ENCODE results near the gene CHST11. TPM values are rescaled to one million over a fixed set of nuclear protein-coding genes. Genes with fewer than 3 reads are reported as not detected.

CHST11 gene
- total RNA-seq, 1 donor from 2014 or later: 7.7 TPM

DNA sequence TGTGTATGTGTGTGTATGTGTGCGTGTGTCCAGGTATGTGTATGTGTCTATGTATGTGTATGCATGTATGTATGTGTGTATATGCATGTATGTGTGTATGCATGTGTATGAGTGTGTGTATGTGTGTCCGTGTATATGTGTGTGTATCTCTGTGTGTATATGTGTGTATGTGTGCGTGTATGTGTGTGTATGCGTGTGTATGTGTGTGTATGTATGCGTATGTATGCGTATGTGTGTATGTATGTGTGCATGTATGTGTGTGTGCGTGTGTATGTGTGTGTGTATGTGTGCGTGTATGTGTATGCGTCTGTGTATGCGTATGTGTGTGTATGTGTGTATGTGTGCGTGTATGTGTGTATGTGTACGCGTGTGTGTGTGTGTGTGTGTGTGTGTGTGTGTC is 31.6 kb downstream of the CHST11 start:
- Histone ChIP-seq H3K27ac (no peak overlapping the region), H3K9me3 (ENCODE audit: low read depth) (no peaks in the 10 kb centered on the region), H3K4me3 (no peak overlapping the region), H3K79me2 (ENCODE audit: low read depth) (no peaks in the 10 kb centered on the region), H4K20me1 (ENCODE audit: low read depth) (peaks cover 9% of the 10 kb centered on the region), H2AFZ (replicated peaks) (no peak overlapping the region), H3K36me3 (no peaks in the 10 kb centered on the region), H3K4me2 (no peak overlapping the region), H3K4me1 (no peaks in the 10 kb centered on the region), H3K27me3 (no peaks in the 10 kb centered on the region), H3F3A (ENCODE audit: low read depth) (no peaks in the 10 kb centered on the region), H3K9ac (no peak overlapping the region)
- no peak overlapping the region for H3K27ac Mint-ChIP-seq
- no peak for DNase-seq (ENCODE audit: low spot score)
- TF ChIP-seq, protein P1, sequence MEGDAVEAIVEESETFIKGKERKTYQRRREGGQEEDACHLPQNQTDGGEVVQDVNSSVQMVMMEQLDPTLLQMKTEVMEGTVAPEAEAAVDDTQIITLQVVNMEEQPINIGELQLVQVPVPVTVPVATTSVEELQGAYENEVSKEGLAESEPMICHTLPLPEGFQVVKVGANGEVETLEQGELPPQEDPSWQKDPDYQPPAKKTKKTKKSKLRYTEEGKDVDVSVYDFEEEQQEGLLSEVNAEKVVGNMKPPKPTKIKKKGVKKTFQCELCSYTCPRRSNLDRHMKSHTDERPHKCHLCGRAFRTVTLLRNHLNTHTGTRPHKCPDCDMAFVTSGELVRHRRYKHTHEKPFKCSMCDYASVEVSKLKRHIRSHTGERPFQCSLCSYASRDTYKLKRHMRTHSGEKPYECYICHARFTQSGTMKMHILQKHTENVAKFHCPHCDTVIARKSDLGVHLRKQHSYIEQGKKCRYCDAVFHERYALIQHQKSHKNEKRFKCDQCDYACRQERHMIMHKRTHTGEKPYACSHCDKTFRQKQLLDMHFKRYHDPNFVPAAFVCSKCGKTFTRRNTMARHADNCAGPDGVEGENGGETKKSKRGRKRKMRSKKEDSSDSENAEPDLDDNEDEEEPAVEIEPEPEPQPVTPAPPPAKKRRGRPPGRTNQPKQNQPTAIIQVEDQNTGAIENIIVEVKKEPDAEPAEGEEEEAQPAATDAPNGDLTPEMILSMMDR (IDR thresholded peaks at IDR 0.05): no peak
- TF ChIP-seq EZH2phosphoT487 (IDR thresholded peaks at IDR 0.05) (no peak), EZH2 (IDR thresholded peaks at IDR 0.05) (no peak)
- H3K36me3 Mint-ChIP-seq: peaks cover 8% of the 10 kb centered on the region
- H3K4me1 Mint-ChIP-seq: peaks cover 23% of the 10 kb centered on the region
- no peaks in the 10 kb centered on the region for H3K9me3 Mint-ChIP-seq
- H3K4me3 Mint-ChIP-seq: no peak overlapping the region
- no peaks in the 10 kb centered on the region for H3K27me3 Mint-ChIP-seq (ENCODE audit: insufficient read depth, low read depth)

DNA sequence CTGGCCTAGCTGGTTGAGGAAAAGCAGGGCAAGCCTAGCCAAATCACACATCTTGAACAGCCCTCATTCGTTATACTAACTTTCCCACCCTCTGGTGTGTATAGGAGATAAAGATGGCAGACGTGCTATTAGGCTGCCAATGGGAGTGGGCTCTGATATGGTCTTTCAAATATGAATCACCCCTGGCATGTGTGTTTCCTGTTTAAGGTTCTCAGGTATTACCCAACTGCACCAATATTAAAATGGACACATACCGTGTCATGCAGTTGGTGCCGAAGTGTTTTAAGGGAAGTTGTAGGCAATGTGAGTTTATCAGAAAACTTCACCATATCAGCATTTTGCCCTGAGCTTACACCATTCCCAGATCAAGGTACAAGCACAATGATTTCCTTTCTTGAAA is 33.4 kb downstream of the CHST11 start:
- Histone ChIP-seq H3F3A (ENCODE audit: low read depth) (no peaks in the 10 kb centered on the region), H2AFZ (replicated peaks) (no peak overlapping the region), H4K20me1 (ENCODE audit: low read depth) (peaks cover 5% of the 10 kb centered on the region), H3K27ac (no peak overlapping the region), H3K4me3 (no peak overlapping the region), H3K79me2 (ENCODE audit: low read depth) (no peaks in the 10 kb centered on the region), H3K9ac (no peak overlapping the region), H3K4me2 (no peak overlapping the region), H3K4me1 (no peaks in the 10 kb centered on the region), H3K36me3 (no peaks in the 10 kb centered on the region), H3K9me3 (ENCODE audit: low read depth) (no peaks in the 10 kb centered on the region), H3K27me3 (no peaks in the 10 kb centered on the region)
- Mint-ChIP-seq H3K27me3 (ENCODE audit: insufficient read depth, low read depth) (no peaks in the 10 kb centered on the region), H3K4me3 (no peak overlapping the region), H3K27ac (no peak overlapping the region), H3K36me3 (peaks cover 8% of the 10 kb centered on the region), H3K9me3 (no peaks in the 10 kb centered on the region), H3K4me1 (peaks cover 31% of the 10 kb centered on the region)
- DNase-seq (ENCODE audit: low spot score): no peak
- TF ChIP-seq, protein P1 (IDR thresholded peaks at IDR 0.05): no peak
- no peak for TF ChIP-seq EZH2phosphoT487 (IDR thresholded peaks at IDR 0.05)
- TF ChIP-seq EZH2 (IDR thresholded peaks at IDR 0.05): no peak

DNA sequence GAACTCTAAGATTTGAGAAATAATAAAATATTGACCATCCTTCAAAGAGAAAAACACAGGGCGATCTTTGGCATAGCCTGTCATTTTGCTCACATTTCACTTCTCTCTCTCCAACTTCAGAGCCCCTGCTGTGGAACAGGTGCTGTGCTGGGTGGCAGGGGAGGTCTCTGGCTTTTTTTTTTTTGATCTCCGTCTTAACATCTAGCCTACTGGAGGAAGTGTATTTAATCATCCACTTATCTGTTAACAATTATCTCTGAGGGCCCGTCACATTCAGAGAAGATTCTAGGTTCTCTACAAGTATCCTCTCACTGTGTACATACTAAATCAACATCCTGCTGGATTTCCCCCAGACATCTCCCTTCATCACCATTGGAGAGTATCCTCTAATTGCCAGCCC is 34.1 kb downstream of the CHST11 start:
- Histone ChIP-seq H2AFZ (replicated peaks) (no peak overlapping the region), H3K4me3 (no peak overlapping the region), H3K27ac (no peak overlapping the region), H3K79me2 (ENCODE audit: low read depth) (no peaks in the 10 kb centered on the region), H3K4me1 (no peaks in the 10 kb centered on the region), H3K9ac (no peak overlapping the region), H3F3A (ENCODE audit: low read depth) (no peaks in the 10 kb centered on the region), H3K9me3 (ENCODE audit: low read depth) (no peaks in the 10 kb centered on the region), H3K4me2 (no peak overlapping the region), H3K27me3 (no peaks in the 10 kb centered on the region), H4K20me1 (ENCODE audit: low read depth) (peaks cover 5% of the 10 kb centered on the region), H3K36me3 (no peaks in the 10 kb centered on the region)
- Mint-ChIP-seq H3K27ac (no peak overlapping the region), H3K36me3 (peaks cover 8% of the 10 kb centered on the region), H3K9me3 (no peaks in the 10 kb centered on the region), H3K27me3 (ENCODE audit: insufficient read depth, low read depth) (no peaks in the 10 kb centered on the region), H3K4me1 (peaks cover 27% of the 10 kb centered on the region), H3K4me3 (no peak overlapping the region)
- TF ChIP-seq, protein P1 (IDR thresholded peaks at IDR 0.05): no peak
- TF ChIP-seq EZH2phosphoT487 (IDR thresholded peaks at IDR 0.05) (no peak), EZH2 (IDR thresholded peaks at IDR 0.05) (no peak)
- no peak for DNase-seq (ENCODE audit: low spot score)

Measured in neural progenitor cell (in vitro differentiated cells).